ENCODE measurements around the gene MBP.

MBP gene

GRCh38 chr18:77079954-77080682 is 52.5 kb downstream of the MBP start:
- no peak for ATAC-seq
- TF ChIP-seq ARNTL (CRISPR knock-in tag; IDR thresholded peaks at IDR 0.05; ENCODE audit: borderline replicate concordance, low read depth) = no peak
- no peak for TF ChIP-seq BACH2 (CRISPR knock-in tag; IDR thresholded peaks at IDR 0.05; ENCODE audit: borderline replicate concordance)
- TF ChIP-seq ZC3H10 (CRISPR knock-in tag; IDR thresholded peaks at IDR 0.05) = no peak
- no peak for TF ChIP-seq PATZ1 (CRISPR knock-in tag; IDR thresholded peaks at IDR 0.05; ENCODE audit: borderline replicate concordance)
- no peak for TF ChIP-seq TSHZ2 (CRISPR knock-in tag; IDR thresholded peaks at IDR 0.05)
- TF ChIP-seq ESRRG (CRISPR knock-in tag; IDR thresholded peaks at IDR 0.05) = no peak
- no peak for TF ChIP-seq TOX (CRISPR knock-in tag; IDR thresholded peaks at IDR 0.05; ENCODE audit: borderline replicate concordance)
- no peak for TF ChIP-seq ZNF8 (CRISPR knock-in tag; IDR thresholded peaks at IDR 0.05)
- TF ChIP-seq POU6F1 (CRISPR knock-in tag; IDR thresholded peaks at IDR 0.05; ENCODE audit: borderline replicate concordance, low read depth) = no peak
- TF ChIP-seq ZNF70 (CRISPR knock-in tag; IDR thresholded peaks at IDR 0.05) = no peak
- TF ChIP-seq PPARA (CRISPR knock-in tag; IDR thresholded peaks at IDR 0.05; ENCODE audit: borderline replicate concordance) = no peak
- TF ChIP-seq GLIS3 (CRISPR knock-in tag; IDR thresholded peaks at IDR 0.05) = no peak
- no peak for TF ChIP-seq RARB (CRISPR knock-in tag; IDR thresholded peaks at IDR 0.05)
- TF ChIP-seq SNAI2 (CRISPR knock-in tag; IDR thresholded peaks at IDR 0.05) = no peak
- TF ChIP-seq ISL1 (CRISPR knock-in tag; IDR thresholded peaks at IDR 0.05) = no peak
- no peak for TF ChIP-seq CSRNP3 (CRISPR knock-in tag; IDR thresholded peaks at IDR 0.05)
- no peak for TF ChIP-seq CSDC2 (CRISPR knock-in tag; IDR thresholded peaks at IDR 0.05)
- no peak for TF ChIP-seq ZFP3 (CRISPR knock-in tag; IDR thresholded peaks at IDR 0.05)
- no peak for TF ChIP-seq OSR1 (CRISPR knock-in tag; IDR thresholded peaks at IDR 0.05)
- TF ChIP-seq ZNF565 (CRISPR knock-in tag; conservative IDR thresholded peaks at IDR 0.05; ENCODE audit: low read depth) = no peak

- TF ChIP-seq PATZ1 (CRISPR knock-in tag; IDR thresholded peaks at IDR 0.05; ENCODE audit: borderline replicate concordance) (no peak), ARNTL (CRISPR knock-in tag; IDR thresholded peaks at IDR 0.05; ENCODE audit: borderline replicate concordance, low read depth) (no peak), TSHZ2 (CRISPR knock-in tag; IDR thresholded peaks at IDR 0.05) (no peak), CSRNP3 (CRISPR knock-in tag; IDR thresholded peaks at IDR 0.05) (no peak)
- ATAC-seq = no peak
Measured at GRCh38 chr18:77079088-77079487, 53.5 kb downstream of the MBP start.

All from SK-N-SH treated with all-trans-retinoic acid at 6 μM for 48 hours (cell line).